Esophagus (tissue), 2 donors: ENCODE data around the gene WTAP. TPM values are rescaled to one million over a fixed set of nuclear protein-coding genes. Genes with fewer than 3 reads are reported as not detected.
"Not testable (repeated sequence)": the region's sequence is repeated elsewhere in the genome, so short reads cannot be mapped to it uniquely, and the experiment has no call there.

Experiments used
- H3K27ac ChIP-seq, 2 donors: one replicate each; pipeline ENCODE4 v1.5.1; 2013; ENCODE audit warnings: low read depth in 2 of 2, mild to moderate bottlenecking in 2 of 2, inconsistent platforms in 1 of 2, low read length in 1 of 2, moderate library complexity in 1 of 2
- H3K27me3 ChIP-seq, 2 donors: one replicate each; pipeline ENCODE4 v1.6.1; 2013; ENCODE audit warnings: low read length in 2 of 2, control low read depth in 1 of 2, mild to moderate bottlenecking in 1 of 2; ENCODE audit not compliant: insufficient read depth in 2 of 2, control insufficient read depth in 1 of 2
- H3K36me3 ChIP-seq, 2 donors: one replicate each; pipeline ENCODE4 v1.6.1; 2013; ENCODE audit warnings: low read length in 1 of 2; ENCODE audit not compliant: control insufficient read depth in 2 of 2, insufficient read depth in 2 of 2
- H3K4me1 ChIP-seq, 2 donors: one replicate each; pipeline ENCODE4 v1.6.1; 2013; ENCODE audit warnings: low read length in 1 of 2; ENCODE audit not compliant: control insufficient read depth in 2 of 2, insufficient read depth in 2 of 2
- H3K4me3 ChIP-seq, 2 donors: one replicate each; pipeline ENCODE4 v1.5.1; 2013; ENCODE audit warnings: low read length in 2 of 2, mild to moderate bottlenecking in 2 of 2, low read depth in 1 of 2, moderate library complexity in 1 of 2
- H3K9me3 ChIP-seq, 2 donors: one replicate each; pipeline ENCODE4 v1.6.1; 2013; ENCODE audit warnings: mild to moderate bottlenecking in 2 of 2, low read depth in 1 of 2, low read length in 1 of 2, moderate library complexity in 1 of 2; ENCODE audit not compliant: control insufficient read depth in 2 of 2, insufficient read depth in 1 of 2
- WGBS, 2 donors: extraction: QIAGEN DNeasy Blood & Tissue Kit; methylation state at CpG; one replicate each; pipeline ENCODE4 v1.1.7; 2013; 5-methylcytosine and 5-hydroxymethylcytosine counted together
- polyA plus RNA-seq, 2 donors: library from polyadenylated mRNA; stranded (reverse); fragments of 200-250 nt; gene quantifications; one replicate each; pipeline ENCODE4 v1.2.3, GENCODE V29; 2013
- donor health status: healthy with polysubstance abuse.
- donor health status: Bipolar disorder and iron deficiency.

Gene WTAP
- polyA plus RNA-seq, 2 donors, result 55.8 to 75.6 TPM

DNA sequence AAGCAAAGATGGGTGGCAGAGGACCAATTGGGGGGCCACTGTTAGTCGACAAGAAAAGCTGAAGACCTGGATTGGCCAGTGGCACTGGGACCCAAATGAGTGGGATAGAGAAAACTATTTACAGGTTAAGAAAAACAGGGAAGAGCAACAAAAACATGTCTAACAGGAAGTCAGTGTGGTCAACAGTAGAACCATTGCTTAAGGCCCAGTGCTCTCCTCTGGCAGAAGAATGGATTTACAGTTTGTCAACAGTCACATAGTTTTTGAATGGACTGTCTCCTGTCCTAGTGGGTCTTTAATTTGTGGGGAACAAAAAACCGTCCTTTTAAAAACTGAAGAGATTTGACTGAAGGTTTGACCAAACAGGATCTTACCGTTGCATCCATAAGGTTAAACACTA lies 12.1 kb upstream of the WTAP start:
- Histone ChIP-seq H3K9me3 (peaks cover 0 to 4% of the 10 kb centered on the region in 2 donors), H3K36me3 (no peaks in the 10 kb centered on the region), H3K4me1 (peaks cover under 1 to 3% of the 10 kb centered on the region in 2 donors), H3K27ac (peak overlapping the region in 1 of 2 donors; percentile 72), H3K4me3 (no peak overlapping the region), H3K27me3 (no peaks in the 10 kb centered on the region)
- 79 to 80% methylated on average over 3 of the region's 3 CpGs for WGBS, 2 donors

DNA sequence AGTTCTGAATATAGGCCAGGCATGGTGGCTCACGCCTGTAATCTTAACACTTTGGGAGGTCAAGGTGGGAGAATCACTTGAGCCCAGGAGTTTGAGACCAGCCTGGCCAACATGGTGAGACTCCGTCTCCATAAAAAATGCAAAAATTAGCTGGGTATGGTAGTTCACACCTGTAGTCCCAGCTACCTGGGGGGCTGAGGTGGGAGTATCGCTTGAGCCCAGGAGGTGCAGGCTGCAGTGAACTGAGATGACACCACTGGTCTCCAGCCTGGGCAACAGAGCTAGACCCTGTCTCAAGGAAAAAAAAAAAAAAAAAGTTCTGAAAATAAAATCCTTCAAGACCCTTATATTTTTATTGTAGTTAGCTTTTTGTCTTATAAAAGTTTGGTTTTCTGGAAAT lies 11.7 kb upstream of the WTAP start:
- Histone ChIP-seq H3K4me3 (no peak overlapping the region), H3K9me3 (peaks cover 0 to 1% of the 10 kb centered on the region in 2 donors), H3K4me1 (peaks cover 2 to 3% of the 10 kb centered on the region in 2 donors), H3K36me3 (no peaks in the 10 kb centered on the region), H3K27ac (peak overlapping the region in 1 of 2 donors; percentile 43), H3K27me3 (no peaks in the 10 kb centered on the region)
- 94 to 96% methylated on average over 3 of the region's 3 CpGs for WGBS, 2 donors

DNA sequence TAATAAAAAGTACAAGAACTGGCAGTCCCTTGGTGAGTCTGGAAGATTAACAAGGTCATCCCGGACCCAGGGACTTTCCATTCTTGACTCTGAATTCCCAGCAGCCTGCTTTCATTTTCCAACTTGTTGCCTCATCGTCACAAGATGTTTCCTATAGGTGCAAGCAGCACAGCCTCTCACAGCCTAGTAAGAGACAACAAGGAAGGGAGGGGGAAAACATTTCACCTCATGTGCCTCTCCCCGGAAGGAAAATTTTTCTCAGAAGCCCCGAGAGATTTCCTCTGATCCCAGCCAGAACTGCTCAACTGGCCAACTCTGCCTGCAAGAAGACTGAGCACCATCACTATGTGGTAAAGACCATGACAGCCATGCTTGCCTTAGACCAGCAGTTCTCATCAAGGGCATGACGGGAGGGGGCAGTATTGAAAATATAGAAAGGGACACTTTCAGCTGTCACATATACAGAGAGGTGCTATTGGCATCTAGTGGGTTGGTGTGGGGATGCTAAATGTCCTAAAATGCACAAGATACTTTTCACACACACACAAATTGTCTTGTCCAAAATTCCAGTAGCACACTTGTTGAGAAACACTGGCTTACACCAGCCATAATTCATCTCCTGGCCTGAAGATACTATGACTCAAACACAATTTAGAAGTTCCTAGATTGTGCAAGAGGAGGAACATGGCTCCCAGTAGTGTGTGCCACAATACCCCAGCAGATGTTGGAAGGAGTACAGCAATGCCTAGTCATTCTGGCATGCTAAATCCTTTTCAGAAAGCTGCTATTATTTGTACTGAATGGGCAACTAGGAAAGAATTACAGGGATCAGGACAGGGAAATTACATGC lies 10.8 kb upstream of the WTAP start:
- H3K4me3 ChIP-seq, result no peak overlapping the region
- no peaks in the 10 kb centered on the region for H3K9me3 ChIP-seq
- H3K27me3 ChIP-seq, result no peaks in the 10 kb centered on the region
- 25 to 45% methylated on average over 5 of the region's 5 CpGs for WGBS, 2 donors
- peaks cover 2 to 3% of the 10 kb centered on the region in 2 donors for H3K4me1 ChIP-seq
- H3K27ac ChIP-seq, result peak overlapping the region; percentile 83 to 90
- no peaks in the 10 kb centered on the region for H3K36me3 ChIP-seq

DNA sequence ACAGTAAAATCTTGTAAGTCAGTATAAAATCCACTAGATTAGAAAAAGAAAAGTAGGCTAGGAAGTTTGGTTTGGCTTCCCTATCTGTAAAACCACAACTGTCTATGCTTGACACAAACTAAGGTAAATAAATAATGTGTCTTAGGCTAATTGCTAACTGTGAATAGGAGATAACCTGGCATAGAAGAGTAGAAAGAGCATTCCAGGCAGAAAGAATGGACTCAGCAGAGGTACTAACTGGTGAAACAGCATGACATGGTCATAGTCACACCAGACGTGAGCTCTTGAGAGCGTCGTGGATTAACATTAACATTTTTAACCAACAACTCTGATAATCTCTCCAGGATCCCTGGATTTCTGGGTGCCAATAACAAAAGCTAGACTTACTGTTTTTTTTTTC lies 8.7 kb upstream of the WTAP start:
- peaks cover 2 to 3% of the 10 kb centered on the region in 2 donors for H3K4me1 ChIP-seq
- no peaks in the 10 kb centered on the region for H3K27me3 ChIP-seq
- 60 to 69% methylated on average over 3 of the region's 3 CpGs for WGBS, 2 donors

DNA sequence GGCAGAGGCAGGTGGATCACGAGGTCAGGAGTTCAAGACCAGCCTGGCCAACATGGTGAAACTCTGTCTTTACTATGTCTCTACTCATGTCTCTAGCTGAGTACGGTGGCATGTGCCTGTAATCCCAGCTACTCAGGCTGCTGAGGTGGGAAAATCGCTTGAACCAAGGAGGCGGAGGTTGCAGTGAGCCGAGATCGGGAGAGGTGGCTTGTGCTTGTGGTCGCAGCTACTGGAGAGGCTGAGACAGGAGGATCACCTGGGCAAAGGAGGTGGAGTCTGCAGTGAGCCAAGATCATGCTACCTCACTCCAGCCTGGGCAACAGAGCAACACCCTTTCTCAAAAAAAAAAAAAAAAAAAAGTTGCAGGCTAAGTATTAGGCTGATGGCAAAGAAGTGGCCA lies 8.0 kb upstream of the WTAP start:
- no peaks in the 10 kb centered on the region for H3K9me3 ChIP-seq
- peak overlapping the region in 1 of 2 donors; percentile 28 for H3K27ac ChIP-seq
- H3K27me3 ChIP-seq, result no peaks in the 10 kb centered on the region
- peaks cover 2 to 3% of the 10 kb centered on the region in 2 donors for H3K4me1 ChIP-seq
- 95 to 96% methylated on average over 7 of the region's 7 CpGs for WGBS, 2 donors
- H3K4me3 ChIP-seq, result no peak overlapping the region
- H3K36me3 ChIP-seq, result no peaks in the 10 kb centered on the region

More for the DNA sequence above, 8.7 kb upstream of the WTAP start:
- H3K36me3 ChIP-seq, result no peaks in the 10 kb centered on the region
- H3K9me3 ChIP-seq, result no peaks in the 10 kb centered on the region
- H3K4me3 ChIP-seq, result no peak overlapping the region
- H3K27ac ChIP-seq, result peak overlapping the region in 1 of 2 donors; percentile 28

DNA sequence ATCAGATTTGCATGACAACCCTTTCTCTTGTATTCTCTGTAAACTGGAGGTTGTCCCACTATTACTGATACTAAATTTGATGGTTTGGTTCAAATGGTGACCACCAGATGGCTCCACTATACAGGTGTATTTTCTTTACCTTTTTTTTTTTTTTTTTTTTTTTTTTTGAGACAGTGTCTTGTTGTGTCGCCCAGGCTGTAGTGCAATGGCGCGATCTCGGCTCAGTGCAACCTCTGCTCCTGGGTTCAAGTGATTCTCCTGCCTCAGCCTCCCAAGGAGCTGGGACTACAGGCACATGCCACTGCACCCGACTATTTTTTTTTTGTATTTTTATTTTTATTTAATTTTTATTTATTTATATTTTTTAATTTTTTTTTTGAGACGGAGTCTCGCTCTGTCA lies 6.6 kb upstream of the WTAP start:
- 48 to 56% methylated on average over 7 of the region's 7 CpGs for WGBS, 2 donors

DNA sequence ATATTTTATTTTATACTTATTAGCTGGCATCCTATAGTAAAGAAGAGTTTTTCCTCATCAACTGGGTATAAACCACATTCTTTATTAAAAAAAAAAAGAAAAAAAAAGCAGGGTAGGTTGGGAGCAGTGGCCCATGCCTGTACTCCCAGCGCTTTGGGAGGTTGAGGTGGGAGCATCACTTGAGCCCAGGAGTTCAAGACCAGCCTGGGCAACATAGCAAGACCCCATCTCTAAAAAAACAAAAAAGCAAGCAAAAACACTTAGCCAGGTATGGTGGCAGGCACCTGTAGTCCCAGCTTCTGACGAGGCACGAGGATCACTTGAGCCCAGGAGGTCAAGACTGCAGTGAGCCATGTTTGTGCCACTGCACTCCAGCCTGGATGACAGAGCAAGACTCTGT lies 5.3 kb upstream of the WTAP start:
- not testable (repeated sequence) for H3K27ac ChIP-seq, H3K4me3 ChIP-seq, H3K9me3 ChIP-seq, H3K27me3 ChIP-seq, H3K4me1 ChIP-seq, H3K36me3 ChIP-seq
- 95 to 98% methylated on average over 3 of the region's 3 CpGs for WGBS, 2 donors

More for the DNA sequence above, 6.6 kb upstream of the WTAP start:
- H3K9me3 ChIP-seq, result no peaks in the 10 kb centered on the region
- no peaks in the 10 kb centered on the region for H3K27me3 ChIP-seq
- H3K27ac ChIP-seq, result no peak overlapping the region
- H3K36me3 ChIP-seq, result no peaks in the 10 kb centered on the region
- H3K4me1 ChIP-seq, result peaks cover 0 to 2% of the 10 kb centered on the region in 2 donors
- no peak overlapping the region for H3K4me3 ChIP-seq

DNA sequence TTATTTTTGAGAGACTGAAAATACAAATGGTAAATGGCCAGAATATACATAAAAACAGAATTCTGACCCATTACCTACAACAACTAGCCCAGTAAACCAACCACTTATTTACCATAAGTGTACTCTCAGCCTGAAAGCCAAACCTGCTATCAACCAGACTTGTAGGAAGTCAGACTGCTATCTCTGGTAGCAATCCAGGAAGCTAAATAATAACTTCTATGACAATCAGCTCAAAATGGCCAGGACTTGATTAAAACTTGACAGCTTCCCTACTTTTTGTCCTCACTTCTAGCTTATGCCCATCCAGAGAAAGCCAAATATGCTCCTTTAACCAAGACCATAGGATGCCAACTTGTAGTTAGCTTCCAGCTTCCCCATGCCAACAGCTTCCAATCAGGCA lies 4.7 kb upstream of the WTAP start:
- no peaks in the 10 kb centered on the region for H3K9me3 ChIP-seq
- no peaks in the 10 kb centered on the region for H3K36me3 ChIP-seq
- H3K27me3 ChIP-seq, result no peaks in the 10 kb centered on the region
- peak overlapping the region in 1 of 2 donors; percentile 21 for H3K27ac ChIP-seq
- peaks cover 0 to 2% of the 10 kb centered on the region in 2 donors for H3K4me1 ChIP-seq
- H3K4me3 ChIP-seq, result no peak overlapping the region

DNA sequence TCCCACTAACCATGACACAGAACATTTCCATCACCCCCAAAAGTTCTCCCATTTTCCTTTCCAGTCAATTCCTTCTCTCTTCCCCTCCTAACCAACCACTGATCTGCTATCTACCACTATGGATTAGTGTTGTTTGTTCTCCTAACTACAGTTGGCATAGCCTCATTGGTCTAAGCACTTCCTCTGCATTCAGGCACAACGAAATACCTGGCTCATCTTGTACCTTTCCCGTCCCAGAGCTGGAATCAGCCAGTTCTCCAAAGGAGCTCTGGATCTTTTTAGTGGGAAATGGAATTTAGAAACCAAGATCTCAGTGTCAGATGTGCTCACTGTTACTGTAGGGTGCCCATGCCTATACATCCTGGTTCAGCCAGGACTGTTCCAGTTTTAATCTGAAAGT lies 4.0 kb upstream of the WTAP start:
- no peak overlapping the region for H3K27ac ChIP-seq
- 59 to 63% methylated on average over 2 of the region's 2 CpGs for WGBS, 2 donors
- H3K27me3 ChIP-seq, result no peaks in the 10 kb centered on the region

DNA sequence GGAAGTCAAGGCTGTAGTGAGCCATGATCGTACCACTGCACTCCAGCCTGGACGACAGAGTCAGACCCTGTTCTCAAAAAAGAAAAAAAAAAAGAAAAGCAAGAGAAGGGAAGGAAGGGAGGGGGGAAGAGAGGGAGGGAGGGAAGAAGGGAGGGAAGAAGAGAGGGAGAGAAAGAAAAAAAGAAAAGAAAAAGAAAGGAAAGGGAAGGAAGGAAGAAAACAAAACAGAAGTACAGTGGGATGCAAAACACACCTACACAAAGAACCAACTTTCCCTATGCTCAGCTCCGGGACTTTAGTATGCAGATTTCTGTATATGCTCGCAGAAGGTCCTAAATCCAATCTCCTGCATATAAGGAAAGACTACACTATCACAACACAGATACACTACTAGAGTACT lies 2.5 kb upstream of the WTAP start:
- H3K9me3 ChIP-seq, result no peaks in the 10 kb centered on the region
- 95 to 96% methylated on average over 4 of the region's 4 CpGs for WGBS, 2 donors
- H3K27me3 ChIP-seq, result no peaks in the 10 kb centered on the region
- no peaks in the 10 kb centered on the region for H3K36me3 ChIP-seq
- no peak overlapping the region for H3K4me3 ChIP-seq
- H3K27ac ChIP-seq, result no peak overlapping the region
- H3K4me1 ChIP-seq, result peaks cover 0 to 2% of the 10 kb centered on the region in 2 donors

More for the DNA sequence above, 4.0 kb upstream of the WTAP start:
- Histone ChIP-seq H3K4me3 (no peak overlapping the region), H3K9me3 (no peaks in the 10 kb centered on the region), H3K36me3 (no peaks in the 10 kb centered on the region), H3K4me1 (peaks cover 0 to 2% of the 10 kb centered on the region in 2 donors)
